HG02588 (cell line): ENCODE data around the gene NPEPL1.
"Not testable (repeated sequence)": the region's sequence is repeated elsewhere in the genome, so short reads cannot be mapped to it uniquely, and the experiment has no call there.

Source experiments
- ATAC-seq: cut with Tn5 transposase; IDR thresholded peaks from one replicate; pipeline ENCODE4 v1.9.1; 2021; ENCODE audit warnings: mild to moderate bottlenecking, moderate library complexity; ENCODE audit not compliant: unreplicated experiment

NPEPL1 gene

DNA sequence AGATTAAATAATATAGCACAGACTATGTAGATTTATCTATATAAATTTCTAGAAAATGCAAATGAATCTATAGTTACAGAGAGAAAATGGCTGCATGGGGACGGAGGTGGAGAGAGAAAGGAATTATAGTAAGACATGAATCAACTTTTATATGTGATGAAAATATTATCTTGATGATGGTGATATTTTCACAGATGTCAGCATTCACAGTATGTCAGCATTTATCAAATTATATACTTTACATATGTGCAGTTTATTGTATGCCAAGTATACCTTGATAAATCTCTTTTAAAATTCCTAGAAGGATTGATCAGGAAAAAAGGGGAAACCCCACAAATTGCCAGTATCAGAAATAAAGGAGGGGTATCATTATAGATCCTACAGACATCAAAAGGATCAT is 44.6 kb downstream of the NPEPL1 start:
- ATAC-seq = no peak

DNA sequence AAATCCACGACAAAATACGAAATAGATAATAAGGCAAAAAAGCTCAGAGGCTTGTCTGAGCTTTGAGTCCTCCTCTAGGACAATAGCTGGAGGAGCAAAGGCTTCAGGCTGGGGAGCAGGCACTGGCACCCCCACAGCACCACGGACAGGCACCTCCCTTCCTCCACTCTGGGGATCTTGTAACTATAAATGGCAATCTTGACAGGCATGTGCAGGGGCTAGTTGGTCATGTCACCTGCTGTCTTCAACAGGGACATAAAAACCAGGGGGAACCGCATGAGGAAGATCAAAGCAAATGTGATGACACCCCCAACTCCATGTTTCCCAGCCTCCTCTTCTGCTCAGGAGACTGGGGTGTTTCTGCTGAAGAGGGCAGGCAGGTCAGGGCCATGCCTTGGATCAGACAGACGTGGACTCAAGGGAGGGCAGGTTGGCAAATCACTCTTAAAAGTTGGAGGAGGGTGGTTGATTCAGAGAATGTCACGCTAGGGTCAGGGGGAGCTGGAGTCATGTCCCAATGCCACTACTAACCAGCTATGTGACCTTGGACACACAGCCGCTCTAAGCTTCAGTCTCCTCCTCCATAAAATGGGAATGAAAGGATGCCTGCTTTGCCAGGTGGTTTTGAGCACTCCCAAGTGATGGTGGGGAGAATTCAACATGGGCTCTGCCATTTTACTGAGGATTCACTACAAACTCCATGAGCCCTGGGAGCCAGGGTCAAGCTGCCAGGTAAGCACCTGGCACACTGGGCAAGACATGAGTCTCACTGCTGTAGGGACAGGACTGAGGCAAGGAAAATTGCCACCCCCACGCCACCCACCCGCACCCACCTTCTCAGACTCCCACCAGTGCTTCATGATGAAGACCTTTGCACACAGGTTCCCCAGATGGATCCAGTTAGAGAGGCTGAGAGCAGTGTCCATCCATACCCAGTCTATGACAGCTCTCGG is 48.0 kb downstream of the NPEPL1 start:
- ATAC-seq = no peak

DNA sequence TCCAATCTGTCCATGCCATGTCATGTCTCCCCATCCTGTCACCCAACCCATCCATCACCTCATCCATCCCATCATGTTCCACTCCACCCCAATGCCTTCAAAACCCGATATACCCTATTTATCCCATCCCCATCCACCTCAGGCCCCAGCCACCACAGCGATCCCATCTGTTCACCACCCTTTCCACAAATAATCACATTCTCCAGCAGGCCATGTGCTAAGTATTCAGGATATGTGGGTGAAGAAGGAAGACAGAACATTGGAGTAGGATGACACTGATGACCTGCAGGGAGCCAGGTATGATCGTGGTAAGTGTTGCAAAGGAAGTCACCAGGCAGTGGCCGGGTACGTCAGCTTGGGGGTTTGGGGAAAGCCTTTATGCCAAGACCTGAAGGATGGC is 48.8 kb downstream of the NPEPL1 start:
- ATAC-seq = no peak

DNA sequence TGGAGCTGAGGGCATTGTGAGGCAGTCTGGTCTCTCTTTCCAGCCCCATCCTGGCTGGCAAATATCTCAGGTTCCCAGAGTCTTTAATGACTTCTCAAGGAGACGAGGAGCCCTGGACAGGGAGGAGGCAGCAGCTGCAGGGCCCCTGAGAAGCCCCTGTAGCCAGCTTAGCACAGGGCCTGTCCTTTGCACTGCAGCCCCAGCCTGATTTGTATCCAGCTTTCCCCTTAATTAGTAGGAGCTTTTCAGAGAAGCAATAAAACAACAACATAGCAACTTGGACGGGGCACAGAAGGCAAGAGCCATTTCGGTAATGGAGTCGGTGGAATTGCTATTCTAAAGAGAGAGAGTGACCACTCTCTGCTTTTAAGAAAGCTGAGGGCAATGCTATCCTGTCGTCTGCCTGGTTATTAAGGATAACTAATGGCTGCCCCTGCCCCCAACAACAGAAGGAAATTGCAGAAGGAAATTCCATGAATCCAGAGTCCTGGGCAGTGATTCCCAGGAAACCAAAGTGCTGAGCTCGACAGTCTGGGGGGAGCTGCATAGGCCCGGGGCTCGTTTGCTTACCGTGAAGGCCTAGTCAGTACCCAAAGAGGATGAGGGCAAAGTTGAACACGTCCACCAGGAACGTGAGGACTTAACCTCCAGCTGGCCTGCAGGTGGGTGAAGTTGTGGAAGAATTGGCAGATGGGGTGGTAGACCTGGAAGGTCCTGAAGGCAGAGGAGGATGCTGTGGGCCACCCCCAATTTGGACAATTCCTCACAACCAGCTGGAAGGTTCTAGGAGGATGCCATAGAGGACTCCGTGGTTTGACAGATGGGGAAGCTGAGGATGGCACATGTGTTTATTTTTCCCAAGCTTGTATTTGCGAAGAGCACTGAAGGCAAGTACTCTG is 50.3 kb downstream of the NPEPL1 start:
- ATAC-seq = no peak

DNA sequence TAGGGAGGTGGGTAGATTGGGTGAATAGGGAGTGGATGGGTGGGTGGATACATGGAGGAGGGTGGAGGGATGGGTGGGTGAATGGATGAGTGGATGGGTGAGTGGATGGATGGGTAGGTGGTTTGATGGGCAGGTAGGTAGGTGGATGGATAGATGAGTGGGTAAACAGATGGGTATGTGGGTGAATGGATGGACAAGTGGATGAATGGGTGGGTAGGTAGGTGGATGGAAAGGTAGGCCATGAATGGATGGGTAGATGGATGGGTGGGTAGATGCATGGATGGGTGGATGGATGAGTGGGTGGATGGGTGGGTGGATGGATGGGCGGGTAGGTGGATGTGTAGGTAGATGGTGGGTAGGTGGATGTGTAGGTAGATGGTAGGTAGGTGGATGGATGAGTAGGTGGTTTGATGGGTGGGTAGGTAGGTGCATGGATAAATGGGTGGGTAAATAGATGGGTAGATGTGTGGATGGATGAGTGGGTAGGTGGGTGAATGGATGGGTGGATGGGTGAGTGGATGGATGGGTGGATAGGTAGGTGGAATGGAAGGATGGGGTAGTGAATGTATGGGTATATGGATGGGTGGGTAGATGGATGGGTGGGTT is 51.4 kb downstream of the NPEPL1 start:
- no peak for ATAC-seq

DNA sequence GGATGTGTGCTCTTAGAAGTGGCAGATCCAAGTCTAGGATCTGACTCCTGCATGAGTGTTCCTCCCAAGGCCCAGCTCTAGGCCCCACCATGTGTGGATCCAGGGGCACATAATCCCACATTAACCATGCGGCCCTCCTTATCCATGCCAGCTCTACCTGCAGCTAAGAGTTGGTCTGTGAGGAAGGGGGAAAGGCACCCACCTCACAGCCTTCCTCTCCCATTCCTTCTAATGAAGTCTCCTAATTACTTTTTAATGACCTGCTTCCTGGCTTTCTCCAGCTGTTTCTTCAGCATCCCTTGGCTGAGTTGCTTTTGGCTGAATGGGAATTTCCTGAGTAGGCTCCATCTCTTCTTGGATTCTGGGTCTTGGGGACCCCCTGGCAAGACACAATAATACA is 52.2 kb downstream of the NPEPL1 start:
- ATAC-seq = no peak

DNA sequence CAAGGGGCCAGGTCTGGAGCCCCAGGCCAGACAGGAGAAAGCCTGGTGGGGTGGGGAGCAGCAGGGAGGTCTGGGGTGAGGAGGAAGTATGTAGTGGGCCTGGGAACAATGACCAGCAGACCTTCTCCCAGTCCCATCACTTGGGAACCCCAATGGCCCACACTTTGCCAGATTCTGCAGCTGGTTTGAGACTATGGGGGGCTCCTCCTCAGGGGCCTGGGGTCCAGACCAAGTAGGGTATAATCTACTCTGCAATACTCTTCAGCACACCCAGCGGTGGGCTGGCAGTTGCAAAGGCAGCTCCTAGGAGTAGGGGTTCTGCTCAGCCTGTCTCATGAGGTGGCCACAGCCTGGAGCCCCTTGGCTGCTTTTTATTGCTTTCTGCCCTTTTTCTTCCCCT is 52.8 kb downstream of the NPEPL1 start:
- ATAC-seq = no peak

DNA sequence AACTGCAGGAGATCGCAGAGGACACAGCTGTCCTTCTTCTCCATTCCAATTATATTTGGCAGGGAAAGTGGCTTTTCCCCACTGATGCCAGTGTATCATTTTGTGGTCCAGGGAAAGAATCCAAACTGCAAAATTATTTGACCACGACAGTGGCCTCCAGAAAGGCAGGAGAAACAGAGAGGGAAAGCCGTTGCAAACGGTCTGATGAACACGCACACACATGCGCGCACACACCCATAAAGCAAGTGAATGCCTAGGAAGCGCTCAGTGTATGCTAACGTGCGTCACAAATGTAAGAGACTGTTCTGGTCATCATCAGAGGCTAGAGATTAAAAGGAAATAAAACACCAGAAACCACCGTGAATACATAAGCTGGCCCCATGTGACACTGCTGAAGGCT is 54.0 kb downstream of the NPEPL1 start:
- ATAC-seq = no peak

DNA sequence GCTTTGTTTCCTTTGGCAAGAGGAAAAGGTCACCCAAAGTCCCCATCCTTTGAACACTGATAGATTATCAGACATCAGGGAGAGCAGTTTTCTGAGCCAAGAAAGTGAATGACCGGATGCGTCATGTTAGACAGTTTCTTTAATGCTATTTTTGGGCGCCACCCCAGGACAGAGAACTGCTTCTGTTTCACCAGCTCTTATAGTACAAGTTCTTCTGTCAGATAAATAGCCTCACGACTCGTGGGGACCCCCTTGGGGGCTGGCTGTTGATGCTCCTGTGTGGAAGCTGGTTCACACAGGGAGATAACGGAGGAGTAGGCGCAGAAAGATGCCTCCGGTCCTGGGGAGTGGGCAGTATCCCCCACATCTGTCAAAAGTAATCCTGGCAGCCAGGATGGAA is 54.6 kb downstream of the NPEPL1 start:
- no peak for ATAC-seq

DNA sequence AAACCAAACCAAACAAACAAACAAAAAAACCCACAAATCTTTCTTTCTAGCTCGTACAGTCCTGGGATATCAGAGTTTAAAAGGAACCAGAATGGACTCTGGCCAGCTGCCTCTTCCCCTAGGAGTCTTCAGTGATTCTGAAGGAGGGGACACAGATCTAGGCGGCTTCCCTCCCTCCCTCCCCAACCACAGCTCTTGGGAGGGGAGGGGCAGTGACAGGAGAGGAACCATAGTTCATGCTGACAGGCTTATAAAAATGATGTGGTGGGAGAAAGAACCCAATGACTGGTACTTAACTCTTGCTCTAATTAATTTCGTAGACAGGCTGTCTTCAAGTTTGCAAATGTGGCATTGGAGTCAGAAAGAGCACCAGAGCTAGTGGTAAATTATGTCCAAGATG is 56.0 kb downstream of the NPEPL1 start:
- no peak for ATAC-seq

DNA sequence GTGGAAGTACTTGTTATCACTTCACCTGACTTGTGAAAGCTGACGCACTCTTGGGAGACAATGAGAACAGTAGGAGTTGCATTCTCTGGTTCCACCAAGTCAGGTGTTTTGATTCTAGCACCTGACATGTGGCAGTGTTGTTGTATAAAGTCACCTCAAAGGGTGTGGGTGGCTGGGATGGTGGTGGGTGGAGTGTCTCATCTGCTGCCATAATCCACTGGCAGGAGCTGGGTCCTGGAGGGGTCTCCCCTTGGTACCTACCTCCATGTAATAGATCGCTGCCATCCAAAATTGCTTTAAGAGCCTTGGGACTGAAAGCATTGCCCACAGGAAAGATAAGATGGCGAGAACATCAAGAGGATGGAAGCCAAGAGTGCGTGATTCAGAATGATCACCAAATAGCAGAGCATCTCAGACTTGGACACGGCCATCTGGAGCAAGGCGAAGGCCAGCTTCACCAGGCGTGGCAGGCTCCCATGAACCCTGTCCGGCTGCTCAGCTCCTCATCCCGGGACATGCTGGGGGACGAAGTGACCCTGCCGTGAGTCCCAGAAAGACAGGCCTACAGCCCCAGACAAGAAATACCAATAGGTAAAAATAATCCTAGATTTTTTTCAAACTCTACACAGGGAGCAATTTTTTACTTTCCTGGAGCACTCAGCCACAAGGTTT is 56.6 kb downstream of the NPEPL1 start:
- ATAC-seq = no peak

DNA sequence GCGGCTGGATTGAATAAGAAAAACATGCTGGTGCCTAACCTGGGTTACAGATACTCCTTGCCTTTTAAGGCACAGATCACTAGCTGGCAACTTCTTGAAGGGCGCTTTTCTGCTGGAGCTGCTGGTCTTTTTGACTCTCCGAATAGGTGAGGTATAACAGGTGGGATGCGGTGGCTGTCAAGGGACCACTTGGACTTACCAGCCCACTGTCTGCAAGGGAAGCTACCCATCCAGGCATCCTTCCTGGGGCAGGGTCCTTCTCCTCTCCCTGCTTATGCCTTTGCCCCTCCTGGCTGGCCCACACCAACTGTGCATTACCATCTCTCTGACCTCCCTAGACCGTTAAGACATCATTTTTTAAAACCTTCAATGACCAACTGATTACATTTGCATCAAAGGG is 57.4 kb downstream of the NPEPL1 start:
- ATAC-seq = no peak

DNA sequence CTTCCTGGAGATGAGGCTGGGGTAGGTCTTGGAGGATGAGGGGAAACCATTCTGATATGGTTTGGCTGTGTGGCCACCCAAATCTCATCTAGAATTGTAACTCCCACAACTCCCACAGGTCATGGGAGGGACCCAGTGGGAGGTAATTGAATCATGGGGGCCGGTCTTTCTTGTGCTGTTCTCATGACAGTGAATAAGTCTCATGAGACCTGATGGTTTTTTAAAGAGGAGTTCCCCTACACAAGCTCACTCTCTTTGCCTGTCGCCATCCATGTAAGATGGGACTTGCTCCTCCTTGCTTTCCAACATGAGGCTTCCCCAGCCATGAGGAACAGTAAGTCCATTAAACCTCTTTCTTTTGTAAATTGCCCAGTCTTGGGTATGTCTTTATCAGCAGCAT is 58.1 kb downstream of the NPEPL1 start:
- not testable (repeated sequence) for ATAC-seq

DNA sequence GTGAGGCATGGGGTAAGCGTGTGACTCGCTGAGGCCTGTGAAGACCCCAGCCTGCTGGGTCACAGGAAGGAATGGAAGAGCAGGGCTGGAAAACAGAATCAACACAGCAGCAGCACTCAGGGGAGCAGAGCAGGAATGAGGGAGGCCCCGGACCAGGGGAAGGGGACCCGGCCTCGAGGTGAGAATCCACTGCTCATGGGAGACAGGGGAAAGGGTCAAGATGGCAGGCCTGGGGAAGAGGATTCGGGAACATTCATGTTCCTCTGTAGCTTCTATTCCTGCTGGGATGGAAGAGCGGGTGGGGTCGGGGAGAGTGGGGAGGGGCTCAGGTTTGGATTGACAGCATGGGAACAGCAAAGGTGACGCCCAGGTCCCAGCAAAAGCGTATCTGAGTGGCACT is 59.4 kb downstream of the NPEPL1 start:
- ATAC-seq = no peak

DNA sequence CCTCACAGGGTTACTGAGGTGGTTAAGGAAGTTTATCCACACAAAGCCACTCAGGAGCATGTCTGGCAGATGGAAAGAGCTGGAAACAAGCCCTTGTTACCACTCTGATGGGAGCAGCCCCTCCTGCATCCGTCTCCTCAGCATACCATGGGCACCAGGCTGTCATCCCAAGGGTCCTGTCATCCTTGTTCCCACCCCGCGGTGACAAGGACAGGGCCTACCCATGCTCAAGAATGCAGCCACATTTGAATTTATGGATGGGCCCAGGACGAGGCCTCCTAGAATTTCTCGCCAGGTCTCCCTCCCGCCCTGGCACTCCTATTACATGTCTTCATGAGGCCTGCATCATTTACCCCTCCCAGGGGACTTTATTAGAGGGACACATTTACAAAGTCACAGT is 60.0 kb downstream of the NPEPL1 start:
- no peak for ATAC-seq

DNA sequence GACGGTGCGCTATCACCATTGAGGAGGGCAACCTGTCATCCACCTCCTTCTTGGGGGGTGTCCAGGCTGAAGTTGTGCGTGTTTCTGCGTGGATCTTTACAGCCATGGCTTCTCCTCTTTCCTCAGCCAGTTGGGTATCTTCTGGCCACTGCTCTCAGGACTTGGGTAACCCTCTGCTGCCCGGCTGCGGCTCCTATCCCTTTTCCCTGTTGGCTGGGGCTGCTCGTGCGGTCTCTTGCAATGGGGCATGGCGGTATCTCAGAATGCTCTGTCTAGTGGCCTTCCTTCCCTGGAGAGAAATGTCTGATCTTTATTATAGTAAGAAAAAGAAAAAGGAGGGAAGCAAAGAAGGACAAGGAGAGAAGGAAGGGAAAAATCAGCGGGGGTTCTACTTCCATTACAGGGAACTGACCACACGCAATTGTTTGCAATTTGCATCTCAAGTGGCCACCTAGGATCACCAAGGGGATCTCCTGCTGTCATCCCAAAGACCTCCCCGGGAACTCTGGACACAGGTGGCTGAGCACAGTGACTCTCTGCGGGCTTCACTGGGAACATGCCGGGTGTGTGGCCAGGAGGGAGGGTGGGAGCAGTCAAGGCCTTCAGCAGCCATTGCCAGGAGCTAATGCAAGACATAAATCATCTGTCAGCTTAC is 60.8 kb downstream of the NPEPL1 start:
- no peak for ATAC-seq

DNA sequence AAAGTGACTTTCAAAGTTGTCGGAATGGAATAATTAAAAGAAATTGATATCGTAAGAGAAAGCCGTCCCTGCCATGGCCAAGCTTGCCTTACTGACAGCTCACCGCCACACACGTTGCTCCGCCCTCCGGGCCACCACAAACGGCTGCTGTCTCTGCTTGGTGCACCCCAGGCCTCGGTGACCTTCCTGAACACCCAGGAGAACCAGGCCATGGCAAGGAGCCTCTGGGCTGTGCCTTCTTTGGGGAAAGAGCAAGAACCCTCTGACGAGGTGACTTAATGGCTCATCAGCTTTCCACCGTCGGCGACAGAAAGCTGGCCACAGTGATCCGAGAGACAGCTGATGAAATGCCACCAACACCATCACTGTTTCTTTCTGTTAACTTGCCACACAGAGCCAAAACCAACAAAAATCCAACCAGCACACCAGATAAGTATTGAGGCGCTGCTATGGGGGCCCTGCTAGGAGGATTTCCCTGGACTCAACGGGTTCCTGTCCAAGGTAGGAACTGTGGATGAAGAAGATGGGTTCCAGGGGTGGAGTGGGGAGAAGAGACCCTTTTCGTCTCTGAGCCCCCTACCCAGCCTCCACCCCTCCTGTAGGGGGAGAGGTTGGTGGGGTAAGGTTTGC is 61.4 kb downstream of the NPEPL1 start:
- no peak for ATAC-seq

DNA sequence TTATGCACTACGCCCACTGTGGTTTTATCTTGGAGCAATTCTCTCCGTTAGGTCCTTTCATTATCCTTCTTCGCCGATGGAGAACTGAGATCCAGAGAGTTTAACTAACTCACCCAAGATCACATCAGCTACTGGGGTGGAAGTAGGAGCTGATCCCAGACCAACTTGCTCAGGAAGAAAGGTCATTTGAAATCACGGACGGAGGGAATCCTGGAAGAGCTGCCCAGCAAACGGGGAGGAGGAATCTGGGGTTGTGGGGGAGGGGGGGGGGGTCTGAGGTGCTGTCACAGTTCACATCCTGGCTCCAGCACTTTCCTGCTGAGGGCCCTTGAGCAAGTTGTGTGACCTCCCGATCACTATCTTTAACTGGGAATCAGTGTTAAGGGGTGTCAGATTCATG is 62.0 kb downstream of the NPEPL1 start:
- no peak for ATAC-seq

DNA sequence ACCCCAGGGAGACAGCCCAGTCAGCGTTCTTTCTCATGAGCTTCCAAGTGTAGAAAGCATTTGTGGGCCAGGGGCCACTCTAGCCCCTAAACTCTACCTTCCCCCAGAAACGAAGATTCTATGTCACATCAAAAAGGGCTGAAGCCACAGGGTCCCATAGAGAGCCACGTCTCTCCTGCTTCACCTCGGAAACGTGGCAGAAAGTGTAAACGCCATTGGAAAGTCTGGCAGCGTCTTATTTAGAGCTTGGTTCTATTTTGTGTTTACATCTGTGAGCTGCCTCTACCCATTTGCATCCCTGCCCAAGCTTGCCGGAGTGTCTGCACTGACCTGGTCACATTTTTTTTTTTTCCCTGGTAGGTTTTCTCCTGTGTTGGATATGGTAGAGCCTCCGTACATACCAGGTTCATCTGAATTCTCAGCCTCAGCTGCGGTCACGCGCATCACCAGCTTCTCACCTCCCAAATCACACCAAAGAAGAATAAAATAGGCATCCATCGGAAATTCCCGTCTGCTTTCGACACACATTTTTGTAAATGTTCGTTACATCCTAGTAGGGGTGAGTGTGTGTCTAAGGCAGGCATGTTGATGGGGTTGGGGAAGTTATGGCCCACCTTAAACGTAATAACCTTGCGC is 62.6 kb downstream of the NPEPL1 start:
- ATAC-seq = no peak
